ENCODE data around the gene LARGE1. TPM values are rescaled to one million over a fixed set of nuclear protein-coding genes. Genes with fewer than 3 reads are reported as not detected.

LARGE1 gene
- total and polyA plus RNA-seq, 2 of the 13 experiments (the other 11 are each of a cell fraction or from before 2014, with no cell fraction given), result 8.4 to 11.0 TPM

DNA sequence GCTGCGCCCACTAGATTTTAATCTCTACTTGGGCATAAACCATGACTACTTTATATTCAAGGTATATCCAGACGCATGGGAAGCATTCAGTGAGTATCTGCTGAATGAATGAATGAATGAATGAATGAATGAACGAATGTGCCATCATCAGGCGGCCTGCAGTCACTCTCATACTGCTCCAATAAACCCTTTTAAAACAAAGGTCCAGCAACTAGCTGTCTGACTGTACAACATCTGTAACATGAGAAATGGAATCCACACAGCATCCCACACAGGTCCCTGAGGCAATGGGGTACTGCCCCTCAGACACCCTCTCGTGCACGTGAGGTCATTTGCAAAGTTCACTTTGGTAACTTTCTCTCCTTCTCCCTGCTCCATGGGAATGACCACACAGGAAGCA lies 147.5 kb downstream of the LARGE1 start:
- Histone ChIP-seq H3K9ac (ENCODE audit: insufficient read depth, low read depth, low read length) (no peak overlapping the region), H3K36me3 (replicated peaks in 1 of 2; ENCODE audit: control insufficient read depth in 1 of 2, insufficient read depth in 2 of 2, low read length in 2 of 2) (no peaks in the 10 kb centered on the region), H3K4me1 (ENCODE audit: insufficient read depth, low read length) (peaks cover 7% of the 10 kb centered on the region; the same call in 1 of the 2 replicates), H3K9me3 (ENCODE audit: low read length) (no peaks in the 10 kb centered on the region), H3K4me3 (replicated peaks in 1 of 3; ENCODE audit: insufficient read depth in 1 of 3, low read depth in 2 of 3, low read length in 3 of 3) (no peak overlapping the region), H3K79me2 (ENCODE audit: insufficient read depth, low read length) (no peaks in the 10 kb centered on the region), H4K20me1 (ENCODE audit: insufficient read depth, low read length) (no peaks in the 10 kb centered on the region), H3K27me3 (ENCODE audit: control insufficient read depth in 1 of 2, insufficient read depth in 2 of 2, low read length in 2 of 2) (no peaks in the 10 kb centered on the region), H2AFZ (ENCODE audit: low read length) (no peak overlapping the region), H3K4me2 (ENCODE audit: low read depth, low read length) (no peak overlapping the region), H3K27ac (ENCODE audit: extremely low read length, insufficient read depth, low read length) (no peak overlapping the region)
- in situ Hi-C loops (cut with HindIII; ENCODE audit: extremely low pct_ligation_motif_present, low pct_unique_long_range_greater_than_20kb), result no loop called here
- ChIA-PET POLR2A (no interaction called here), CTCF (ENCODE audit: low intra/inter-chr PET ratio, low total read pairs) (no interaction called here)
- FAIRE-seq (no peak), DNase-seq (ENCODE audit: low spot score) (no peak), ATAC-seq (no peak)
- WGBS (ENCODE audit: low lambda C conversion rate), result 88% methylated on average over 6 of the region's 6 CpGs
- intact Hi-C loops (cut with micrococcal nuclease; ENCODE audit: unreplicated experiment), result no loop called here
- BruUV-seq (replicated peaks), result no TSS peak
- TF ChIP-seq GFI1 (CRISPR knock-in tag; IDR thresholded peaks at IDR 0.05; ENCODE audit: borderline replicate concordance) (no peak), IRF2 (CRISPR knock-in tag; IDR thresholded peaks at IDR 0.05) (no peak), TRIM22 (IDR thresholded peaks at IDR 0.05) (no peak), ZNF354B (CRISPR knock-in tag; IDR thresholded peaks at IDR 0.05) (no peak), ZNF761 (CRISPR knock-in tag; conservative IDR thresholded peaks at IDR 0.05) (no peak), ZSCAN21 (CRISPR knock-in tag; IDR thresholded peaks at IDR 0.05; ENCODE audit: borderline replicate concordance) (no peak), ZNF431 (CRISPR knock-in tag; IDR thresholded peaks at IDR 0.05; ENCODE audit: borderline replicate concordance, low read depth) (no peak), HOXA9 (CRISPR knock-in tag; IDR thresholded peaks at IDR 0.05; ENCODE audit: borderline replicate concordance) (no peak), ZNF619 (CRISPR knock-in tag; IDR thresholded peaks at IDR 0.05) (no peak), ZNF607 (CRISPR knock-in tag; IDR thresholded peaks at IDR 0.05; ENCODE audit: borderline replicate concordance) (no peak), ZKSCAN8 (CRISPR knock-in tag; IDR thresholded peaks at IDR 0.05; ENCODE audit: borderline replicate concordance) (no peak), MLXIP (CRISPR knock-in tag; IDR thresholded peaks at IDR 0.05; ENCODE audit: borderline replicate concordance) (no peak), SMYD3 (CRISPR knock-in tag; IDR thresholded peaks at IDR 0.05) (no peak), CBX5 (CRISPR knock-in tag; IDR thresholded peaks at IDR 0.05; ENCODE audit: borderline replicate concordance) (no peak), CREB1 (IDR thresholded peaks at IDR 0.05) (no peak), CREB1 (CRISPR knock-in tag; IDR thresholded peaks at IDR 0.05) (no peak), ETS1 (CRISPR knock-in tag; IDR thresholded peaks at IDR 0.05) (no peak)
- TF ChIP-seq, protein P1, sequence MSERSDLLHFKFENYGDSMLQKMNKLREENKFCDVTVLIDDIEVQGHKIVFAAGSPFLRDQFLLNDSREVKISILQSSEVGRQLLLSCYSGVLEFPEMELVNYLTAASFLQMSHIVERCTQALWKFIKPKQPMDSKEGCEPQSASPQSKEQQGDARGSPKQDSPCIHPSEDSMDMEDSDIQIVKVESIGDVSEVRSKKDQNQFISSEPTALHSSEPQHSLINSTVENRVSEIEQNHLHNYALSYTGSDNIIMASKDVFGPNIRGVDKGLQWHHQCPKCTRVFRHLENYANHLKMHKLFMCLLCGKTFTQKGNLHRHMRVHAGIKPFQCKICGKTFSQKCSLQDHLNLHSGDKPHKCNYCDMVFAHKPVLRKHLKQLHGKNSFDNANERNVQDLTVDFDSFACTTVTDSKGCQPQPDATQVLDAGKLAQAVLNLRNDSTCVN (CRISPR knock-in tag; IDR thresholded peaks at IDR 0.05; ENCODE audit: borderline replicate concordance), result no peak
